Fibroblast of lung (primary cell): ENCODE results near the gene FAAP20. TPM values are rescaled to one million over a fixed set of nuclear protein-coding genes. Genes with fewer than 3 reads are reported as not detected.
A peak's percentile ranks its signal among the peaks of the same experiment; 100 is the strongest.

Experiments
- DNase-seq, 2 donors: peaks; one replicate each; pipeline versions ENCODE4 v3.0.0 to v3.0.0-alpha.2; 2010; ENCODE audit warnings: low read depth in 2 of 2
- H2AFZ ChIP-seq: 2 replicates; pipeline ENCODE4 v1.5.1; 2012; ENCODE audit warnings: low read length, control low read depth, inconsistent platforms
- H3K27ac ChIP-seq: 2 replicates; pipeline ENCODE4 v1.5.1; 2011; ENCODE audit warnings: low read length, control low read depth; ENCODE audit not compliant: insufficient read depth
- H3K27me3 ChIP-seq: 2 replicates; pipeline ENCODE4 v1.5.1; 2011; ENCODE audit warnings: mild to moderate bottlenecking, low read length; ENCODE audit not compliant: control insufficient read depth, insufficient read depth
- H3K36me3 ChIP-seq: 2 replicates; pipeline ENCODE4 v1.5.1; 2011; ENCODE audit warnings: low read length; ENCODE audit not compliant: control insufficient read depth, insufficient read depth
- H3K4me1 ChIP-seq: 2 replicates; pipeline ENCODE4 v1.5.1; 2011; ENCODE audit warnings: low read length; ENCODE audit not compliant: control insufficient read depth, insufficient read depth; ENCODE audit errors: extremely low read depth
- H3K4me2 ChIP-seq: 2 replicates; pipeline ENCODE4 v1.5.1; 2011; ENCODE audit warnings: low read length, control low read depth; ENCODE audit not compliant: insufficient read depth; ENCODE audit errors: extremely low read depth
- H3K4me3 ChIP-seq, 4 experiments: fragments of 200-600 bp in 1 of 4; sonication (generic) in 1 of 4; replicated peaks in 1 of 4; 2 replicates each; pipeline ENCODE4 v1.5.1; 2011 to 2016; ENCODE audit warnings: low read length in 4 of 4, low read depth in 3 of 4, mild to moderate bottlenecking in 3 of 4, control low read depth in 2 of 4, inconsistent platforms in 1 of 4, mixed read lengths in 1 of 4; ENCODE audit not compliant: insufficient read depth in 1 of 4; ENCODE audit errors: control extremely low read depth in 1 of 4
- H3K79me2 ChIP-seq: 2 replicates; pipeline ENCODE4 v1.5.1; 2012; ENCODE audit warnings: mild to moderate bottlenecking, low read length, inconsistent platforms; ENCODE audit not compliant: control insufficient read depth, insufficient read depth
- H3K9ac ChIP-seq: 2 replicates; pipeline ENCODE4 v1.5.1; 2011; ENCODE audit warnings: mild to moderate bottlenecking, low read length, control low read depth; ENCODE audit not compliant: insufficient read depth
- H3K9me3 ChIP-seq: 2 replicates; pipeline ENCODE4 v1.5.1; 2012; ENCODE audit warnings: low read depth, low read length; ENCODE audit not compliant: control insufficient read depth, insufficient read depth
- H4K20me1 ChIP-seq: 2 replicates; pipeline ENCODE4 v1.5.1; 2011; ENCODE audit warnings: low read length; ENCODE audit not compliant: control insufficient read depth, insufficient read depth; ENCODE audit errors: extremely low read depth
- EZH2 ChIP-seq: IDR thresholded peaks from 2 replicates; pipeline ENCODE4 v1.5.1; 2012; ENCODE audit warnings: low read length, control low read depth, mild to moderate bottlenecking; ENCODE audit errors: missing control alignments
- polyA plus RNA-seq, 2 donors: library from polyadenylated mRNA; depleted of rRNA in 1 of 2; stranded (reverse) in 1 of 2; unstranded in 1 of 2; fragments of >200 nt; gene quantifications; 2 replicates each; pipeline ENCODE4 v1.2.1, GENCODE V29; 2011 to 2012; ENCODE audit warnings: missing spikeins in 1 of 2
- total RNA-seq: library from RNA; depleted of rRNA; stranded (reverse); fragments of >200 nt; gene quantifications from 2 replicates; pipeline ENCODE4 v1.2.1, GENCODE V29; 2014
- TF ChIP-seq, protein P1 (sequence below), 2 donors: IDR thresholded peaks in 1 of 2; conservative IDR thresholded peaks in 1 of 2; 1 replicate in 1 of 2; 2 replicates in 1 of 2; pipeline ENCODE4 v1.5.1; 2011 to 2012; ENCODE audit warnings: low read length in 2 of 2, control low read depth in 1 of 2, inconsistent platforms in 1 of 2, low read depth in 1 of 2, mild to moderate bottlenecking in 1 of 2

FAAP20 gene
- total and polyA plus RNA-seq, 2 donors (not counting 1 experiment from before 2014, with no cell fraction given): 8.2 to 21.5 TPM

DNA sequence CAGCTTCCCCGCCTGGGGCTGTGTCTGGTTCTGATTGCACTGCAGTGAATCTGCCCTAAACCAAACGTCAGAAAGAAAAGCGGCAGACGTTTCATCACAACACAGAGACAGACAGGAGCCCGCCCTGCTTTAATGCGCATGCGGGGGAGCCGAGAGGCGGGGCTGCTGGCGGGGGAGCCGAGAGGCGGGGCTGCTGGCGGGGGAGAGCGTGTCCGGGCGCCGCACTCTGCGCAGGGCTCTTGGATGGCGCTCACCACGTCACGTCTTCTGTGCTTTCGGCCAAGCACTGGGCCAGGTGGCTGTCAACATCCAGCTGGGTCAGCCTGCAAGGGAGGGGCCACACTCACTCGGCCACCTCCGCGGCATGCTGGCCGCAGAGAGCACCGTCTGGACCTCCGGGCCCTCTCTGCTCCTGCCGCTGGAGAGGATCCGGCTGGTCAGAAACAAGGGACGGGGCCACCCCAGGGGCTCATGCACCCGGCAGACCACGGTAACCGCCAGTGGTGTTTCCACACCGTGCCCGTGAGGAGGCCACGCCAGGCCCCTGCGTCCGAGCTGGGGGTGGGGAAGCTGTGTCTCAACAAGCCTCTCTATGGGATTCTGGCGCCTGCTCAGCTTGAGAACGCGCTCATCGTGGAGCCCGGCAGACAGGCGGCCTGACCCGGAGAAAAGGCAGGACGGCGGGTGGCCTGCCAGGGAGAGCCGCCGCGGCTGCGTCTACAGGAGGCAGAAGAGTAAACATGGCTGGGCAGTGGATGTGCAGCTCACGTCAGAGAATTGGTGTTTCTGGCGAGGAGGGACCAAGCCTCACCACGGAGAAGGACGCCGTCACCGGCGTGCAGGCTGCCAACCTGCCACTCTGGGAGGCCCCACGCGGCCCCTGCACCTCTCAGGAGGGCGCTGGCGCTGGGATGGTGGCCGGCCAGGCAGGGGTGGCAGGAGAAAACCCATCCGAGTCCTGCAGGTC lies 4.8 kb downstream of the FAAP20 start:
- Histone ChIP-seq H3K4me1 (peaks cover 25% of the 10 kb centered on the region), H3K27me3 (no peaks in the 10 kb centered on the region), H4K20me1 (no peaks in the 10 kb centered on the region), H3K27ac (peak overlapping the region; percentile 93), H3K4me2 (peak overlapping the region; percentile 85), H2AFZ (peak overlapping the region; percentile 20), H3K9me3 (no peaks in the 10 kb centered on the region), H3K9ac (peak overlapping the region; percentile 85), H3K36me3 (peaks cover 2% of the 10 kb centered on the region), H3K4me3 (peak overlapping the region; percentile 35 to 63 (median 50)), H3K79me2 (peaks cover 22% of the 10 kb centered on the region)
- DNase-seq: peak; percentile 96 to 97
- TF ChIP-seq, protein P1, sequence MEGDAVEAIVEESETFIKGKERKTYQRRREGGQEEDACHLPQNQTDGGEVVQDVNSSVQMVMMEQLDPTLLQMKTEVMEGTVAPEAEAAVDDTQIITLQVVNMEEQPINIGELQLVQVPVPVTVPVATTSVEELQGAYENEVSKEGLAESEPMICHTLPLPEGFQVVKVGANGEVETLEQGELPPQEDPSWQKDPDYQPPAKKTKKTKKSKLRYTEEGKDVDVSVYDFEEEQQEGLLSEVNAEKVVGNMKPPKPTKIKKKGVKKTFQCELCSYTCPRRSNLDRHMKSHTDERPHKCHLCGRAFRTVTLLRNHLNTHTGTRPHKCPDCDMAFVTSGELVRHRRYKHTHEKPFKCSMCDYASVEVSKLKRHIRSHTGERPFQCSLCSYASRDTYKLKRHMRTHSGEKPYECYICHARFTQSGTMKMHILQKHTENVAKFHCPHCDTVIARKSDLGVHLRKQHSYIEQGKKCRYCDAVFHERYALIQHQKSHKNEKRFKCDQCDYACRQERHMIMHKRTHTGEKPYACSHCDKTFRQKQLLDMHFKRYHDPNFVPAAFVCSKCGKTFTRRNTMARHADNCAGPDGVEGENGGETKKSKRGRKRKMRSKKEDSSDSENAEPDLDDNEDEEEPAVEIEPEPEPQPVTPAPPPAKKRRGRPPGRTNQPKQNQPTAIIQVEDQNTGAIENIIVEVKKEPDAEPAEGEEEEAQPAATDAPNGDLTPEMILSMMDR (conservative IDR thresholded peaks at IDR 0.05 in 1 of 2, IDR thresholded peaks at IDR 0.05 in 1 of 2; ENCODE audit: low read depth in 1 of 2, low read length in 2 of 2): no peak
- no peak for TF ChIP-seq EZH2

DNA sequence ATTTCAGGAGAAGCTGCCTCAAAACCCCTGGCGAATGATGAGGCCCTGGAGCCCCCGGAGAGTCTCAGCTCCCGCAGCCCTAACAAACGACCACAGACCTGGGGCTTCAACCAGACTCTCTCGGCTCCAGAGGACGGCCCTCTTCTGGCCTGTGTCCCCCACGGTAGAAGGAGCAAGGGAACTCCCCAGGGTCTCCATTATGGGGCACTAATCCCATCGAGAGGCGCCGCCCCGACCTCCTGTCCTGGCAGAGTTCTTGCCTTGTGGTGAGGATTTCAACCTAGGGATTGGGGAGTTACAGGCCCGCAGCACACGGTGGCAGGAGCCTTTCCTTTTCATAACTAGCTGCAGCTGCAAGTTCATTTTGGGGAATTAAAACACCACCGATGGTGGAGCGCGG lies 6.2 kb downstream of the FAAP20 start:
- Histone ChIP-seq H3K4me1 (peaks cover 25% of the 10 kb centered on the region), H3K4me3 (no peak overlapping the region), H4K20me1 (no peaks in the 10 kb centered on the region), H2AFZ (no peak overlapping the region), H3K27me3 (no peaks in the 10 kb centered on the region), H3K79me2 (peaks cover 18% of the 10 kb centered on the region), H3K9ac (no peak overlapping the region), H3K4me2 (no peak overlapping the region), H3K9me3 (no peaks in the 10 kb centered on the region), H3K36me3 (peaks cover 2% of the 10 kb centered on the region), H3K27ac (no peak overlapping the region)
- TF ChIP-seq, protein P1 (conservative IDR thresholded peaks at IDR 0.05 in 1 of 2, IDR thresholded peaks at IDR 0.05 in 1 of 2; ENCODE audit: low read depth in 1 of 2, low read length in 2 of 2): no peak
- no peak for TF ChIP-seq EZH2
- no peak for DNase-seq

DNA sequence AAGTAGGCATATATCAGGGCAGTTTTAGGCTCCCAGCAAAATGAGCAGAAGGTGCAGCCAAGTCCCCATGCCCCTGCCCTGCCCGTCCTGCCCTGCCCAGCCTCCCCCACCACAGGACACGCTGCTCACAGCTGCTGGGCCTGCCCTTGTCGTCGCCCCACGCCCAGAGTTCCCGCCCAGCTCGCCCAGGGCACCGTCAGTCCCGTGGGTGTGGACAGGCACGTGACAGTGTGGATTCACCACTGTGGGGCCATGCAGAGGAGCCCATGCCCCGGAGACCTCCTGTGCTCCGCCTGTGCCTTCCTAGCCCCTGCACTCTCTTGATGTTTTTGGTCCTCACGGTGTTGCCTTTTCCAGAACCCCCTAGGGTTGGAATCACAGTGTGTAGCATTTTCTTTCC lies 7.0 kb downstream of the FAAP20 start:
- no peaks in the 10 kb centered on the region for H3K9me3 ChIP-seq
- H3K27me3 ChIP-seq: no peaks in the 10 kb centered on the region
- H4K20me1 ChIP-seq: no peaks in the 10 kb centered on the region
- no peak overlapping the region for H3K9ac ChIP-seq
- H3K36me3 ChIP-seq: no peaks in the 10 kb centered on the region
- no peak overlapping the region for H3K4me2 ChIP-seq
- no peak overlapping the region for H2AFZ ChIP-seq
- no peak overlapping the region for H3K4me3 ChIP-seq
- peaks cover 20% of the 10 kb centered on the region for H3K4me1 ChIP-seq
- no peak for DNase-seq
- H3K79me2 ChIP-seq: peaks cover 12% of the 10 kb centered on the region
- TF ChIP-seq, protein P1 (conservative IDR thresholded peaks at IDR 0.05 in 1 of 2, IDR thresholded peaks at IDR 0.05 in 1 of 2; ENCODE audit: low read depth in 1 of 2, low read length in 2 of 2): no peak
- no peak for TF ChIP-seq EZH2
- H3K27ac ChIP-seq: no peak overlapping the region
